Kidney epithelial cell (primary cell): ENCODE measurements around the gene NLRP6. TPM values are rescaled to one million over a fixed set of nuclear protein-coding genes. Genes with fewer than 3 reads are reported as not detected.
A peak's percentile ranks its signal among the peaks of the same experiment; 100 is the strongest.
"Not testable (repeated sequence)": the region's sequence is repeated elsewhere in the genome, so short reads cannot be mapped to it uniquely, and the experiment has no call there.

Source experiments
- DNase-seq: peaks from one replicate; pipeline ENCODE4 v3.0.0-alpha.2; 2010; ENCODE audit warnings: low read depth
- H3K27me3 ChIP-seq: 2 replicates; pipeline ENCODE4 v1.6.0; 2011; ENCODE audit warnings: low read length; ENCODE audit not compliant: control insufficient read depth, insufficient read depth
- H3K36me3 ChIP-seq: 2 replicates; pipeline ENCODE4 v1.5.1; 2011; ENCODE audit warnings: low read length; ENCODE audit not compliant: control insufficient read depth, insufficient read depth
- H3K4me3 ChIP-seq: 2 replicates; pipeline ENCODE4 v1.5.1; 2011; ENCODE audit warnings: low read depth, mild to moderate bottlenecking, control low read depth, low read length
- CTCF ChIP-seq: IDR thresholded peaks from 2 replicates; pipeline ENCODE4 v1.5.1; 2011; ENCODE audit warnings: mild to moderate bottlenecking, moderate library complexity, low read length, control low read depth, inconsistent platforms; ENCODE audit not compliant: insufficient read depth, poor library complexity, severe bottlenecking
- total RNA-seq: library from RNA; depleted of rRNA; stranded (reverse); fragments of >200 nt; gene quantifications from 2 replicates; pipeline ENCODE4 v1.2.3, GENCODE V29; 2015

The NLRP6 gene
- total RNA-seq, 1 donor from 2014 or later = not detected

DNA sequence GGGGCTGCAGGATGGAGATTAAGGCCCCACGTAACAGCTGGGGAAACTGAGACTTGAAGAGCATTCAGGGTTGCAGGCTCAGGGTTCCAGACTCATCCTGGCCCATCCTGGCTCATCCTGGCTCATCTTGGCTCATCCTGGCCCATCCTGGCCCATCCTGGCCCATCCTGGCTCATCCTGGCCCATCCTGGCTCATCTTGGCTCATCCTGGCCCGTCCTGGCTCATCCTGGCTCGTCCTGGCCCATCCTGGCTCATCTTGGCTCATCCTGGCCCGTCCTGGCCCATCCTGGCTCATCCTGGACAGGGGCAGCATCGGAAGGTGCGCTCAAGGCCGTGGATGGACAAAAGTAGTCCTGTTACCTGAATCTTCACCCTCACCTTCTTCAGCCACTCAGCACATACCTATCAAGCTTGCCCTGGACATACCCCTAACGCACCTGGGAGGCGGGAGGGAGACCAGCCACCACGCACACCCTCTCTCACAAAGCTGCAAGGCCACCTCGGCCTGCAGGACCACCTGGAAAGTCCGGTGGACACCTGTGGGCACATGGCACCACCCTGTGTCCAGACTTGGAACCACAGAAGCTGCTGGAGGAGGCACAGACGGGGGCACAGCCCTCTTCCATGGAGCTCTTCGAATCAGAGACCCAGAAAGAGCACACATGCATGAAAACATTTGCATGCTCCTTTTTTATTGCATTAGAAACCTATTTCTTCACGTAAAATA, 20.3 kb upstream of the NLRP6 start:
- TF ChIP-seq CTCF = peak; percentile 15
- Histone ChIP-seq H3K36me3 (peaks cover 2% of the 10 kb centered on the region), H3K4me3 (no peak overlapping the region), H3K27me3 (peaks cover 2% of the 10 kb centered on the region)
- no peak for DNase-seq

- TF ChIP-seq CTCF = no peak
- DNase-seq = no peak
- Histone ChIP-seq H3K27me3 (peaks cover 2% of the 10 kb centered on the region), H3K36me3 (no peaks in the 10 kb centered on the region), H3K4me3 (no peak overlapping the region)
Measured at GRCh38 chr11:259413-259812, 18.8 kb upstream of the NLRP6 start.

- no peak for DNase-seq
- H3K4me3 ChIP-seq = no peak overlapping the region
- H3K36me3 ChIP-seq = no peaks in the 10 kb centered on the region
- no peak for TF ChIP-seq CTCF
- peaks cover 2% of the 10 kb centered on the region for H3K27me3 ChIP-seq
Measured at GRCh38 chr11:261624-262023, 16.6 kb upstream of the NLRP6 start.

DNA sequence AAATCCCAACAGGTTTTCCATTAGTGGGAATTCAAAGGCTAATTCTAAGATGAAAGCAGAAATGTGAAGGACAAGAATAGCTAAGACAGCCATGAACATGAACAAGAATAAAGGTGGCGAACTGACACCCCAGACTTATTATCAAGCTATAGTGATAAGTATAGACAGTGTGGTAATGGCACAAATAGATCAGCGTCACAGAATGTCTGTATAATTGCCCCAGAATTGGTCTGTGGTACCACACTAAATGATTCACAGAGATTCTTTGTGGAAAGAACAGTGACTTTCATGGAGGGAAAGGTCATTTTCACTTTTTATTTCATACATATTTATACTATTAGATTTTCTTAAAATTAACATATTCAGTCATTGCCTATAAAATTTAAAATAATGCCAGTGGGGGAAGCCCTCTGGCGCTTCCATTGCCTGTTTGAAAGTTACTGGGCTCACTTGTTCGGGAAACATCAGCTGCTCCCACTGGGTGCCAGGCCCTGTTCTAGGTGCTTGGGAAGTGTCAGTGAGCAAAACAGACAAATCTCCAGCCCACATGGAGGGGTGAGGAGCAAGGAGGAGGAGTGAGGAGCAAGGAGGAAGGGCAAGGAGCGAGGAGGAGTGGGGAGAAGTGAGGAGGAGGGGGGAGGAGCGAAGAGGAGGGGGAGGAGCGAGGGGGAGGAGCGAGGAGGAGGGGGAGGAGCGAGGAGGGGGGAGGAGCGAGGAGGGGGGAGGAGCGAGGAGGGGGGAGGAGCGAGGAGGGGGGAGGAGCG, 11.3 kb upstream of the NLRP6 start:
- H3K36me3 ChIP-seq = no peaks in the 10 kb centered on the region
- TF ChIP-seq CTCF = no peak
- peaks cover 16% of the 10 kb centered on the region for H3K27me3 ChIP-seq
- DNase-seq = no peak
- H3K4me3 ChIP-seq = no peak overlapping the region

- no peaks in the 10 kb centered on the region for H3K36me3 ChIP-seq
- no peak overlapping the region for H3K4me3 ChIP-seq
- TF ChIP-seq CTCF = no peak
- peaks cover 21% of the 10 kb centered on the region for H3K27me3 ChIP-seq
- DNase-seq = no peak
Measured at GRCh38 chr11:267491-267994, 10.7 kb upstream of the NLRP6 start.

DNA sequence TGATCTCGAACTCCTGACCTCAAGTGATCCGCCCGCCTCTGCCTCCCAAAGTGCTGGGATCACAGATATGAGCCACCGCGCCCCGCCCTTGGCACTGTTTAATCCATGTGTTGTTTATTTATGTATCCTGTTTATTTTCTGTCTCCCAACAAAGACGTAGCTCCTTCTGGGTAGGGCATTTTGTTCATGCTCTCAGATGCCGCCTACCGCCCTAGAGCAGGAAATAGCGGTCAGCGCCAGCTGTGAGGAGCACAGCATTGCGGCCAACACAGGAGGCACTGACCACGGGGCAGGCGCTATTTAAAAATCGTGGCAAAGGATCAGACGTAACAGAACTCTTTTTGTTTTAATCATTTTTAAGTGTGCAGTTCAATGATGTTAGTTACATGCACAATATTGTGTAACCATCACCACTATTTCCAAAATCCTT, 9.5 kb upstream of the NLRP6 start:
- H3K27me3 ChIP-seq = peaks cover 24% of the 10 kb centered on the region
- DNase-seq, H3K36me3 ChIP-seq, H3K4me3 ChIP-seq: not testable (repeated sequence)
